ENCODE measurements around the gene KRTDAP.

The KRTDAP gene

GRCh38 chr19:35490364-35490763 lies at the start of gene KRTDAP:
Gene KRTDAP, minus strand, starts transcription at chr19:35490464. Its CDS starts 22 bp downstream, at chr19:35490442.
- DNase-seq (ENCODE audit: low spot score), result no peak

GRCh38 chr19:35539850-35540249 lies 49.6 kb upstream of the KRTDAP start:
- DNase-seq (ENCODE audit: low spot score), result no peak

- DNase-seq (ENCODE audit: low spot score), result no peak
Measured at GRCh38 chr19:35539314-35539713, 49.0 kb upstream of the KRTDAP start.

- DNase-seq (ENCODE audit: low spot score), result no peak
Measured at GRCh38 chr19:35534803-35535480, 44.7 kb upstream of the KRTDAP start.

- no peak for DNase-seq (ENCODE audit: low spot score)
Measured at GRCh38 chr19:35533822-35534392, 43.6 kb upstream of the KRTDAP start.

- DNase-seq (ENCODE audit: low spot score), result no peak
Measured at GRCh38 chr19:35533201-35533821, 43.0 kb upstream of the KRTDAP start, which contains the start of gene GAPDHS. Gene GAPDHS, plus strand, starts transcription at chr19:35533456. Its CDS starts 72 bp downstream, at chr19:35533528.

GRCh38 chr19:35531291-35531690 lies 41.0 kb upstream of the KRTDAP start:
- DNase-seq (ENCODE audit: low spot score), result no peak

- no peak for DNase-seq (ENCODE audit: low spot score)
Measured at GRCh38 chr19:35529241-35530218, 39.3 kb upstream of the KRTDAP start.

- no peak for DNase-seq (ENCODE audit: low spot score)
Measured at GRCh38 chr19:35528218-35529038, 38.2 kb upstream of the KRTDAP start, which contains the start of gene SBSN. Gene SBSN, minus strand, starts transcription at chr19:35528311. Its CDS starts 30 bp downstream, at chr19:35528281.

- DNase-seq (ENCODE audit: low spot score), result no peak
Measured at GRCh38 chr19:35525873-35526272, 35.6 kb upstream of the KRTDAP start.

- DNase-seq (ENCODE audit: low spot score), result no peak
Measured at GRCh38 chr19:35524181-35524837, 34.0 kb upstream of the KRTDAP start.

- no peak for DNase-seq (ENCODE audit: low spot score)
Measured at GRCh38 chr19:35522745-35523327, 32.6 kb upstream of the KRTDAP start.

GRCh38 chr19:35521124-35521743 lies 31.0 kb upstream of the KRTDAP start:
- DNase-seq (ENCODE audit: low spot score), result peak; percentile 57

- no peak for DNase-seq (ENCODE audit: low spot score)
Measured at GRCh38 chr19:35519291-35519690, 29.0 kb upstream of the KRTDAP start.

- DNase-seq (ENCODE audit: low spot score), result peak; percentile 83
Measured at GRCh38 chr19:35518313-35518712, 28.0 kb upstream of the KRTDAP start.

GRCh38 chr19:35517342-35517741 lies 27.1 kb upstream of the KRTDAP start:
- DNase-seq (ENCODE audit: low spot score), result no peak

- DNase-seq (ENCODE audit: low spot score), result no peak
Measured at GRCh38 chr19:35516310-35516709, 26.0 kb upstream of the KRTDAP start.

- no peak for DNase-seq (ENCODE audit: low spot score)
Measured at GRCh38 chr19:35514282-35514809, 24.1 kb upstream of the KRTDAP start.

- DNase-seq (ENCODE audit: low spot score), result no peak
Measured at GRCh38 chr19:35513628-35514281, 23.5 kb upstream of the KRTDAP start, which contains the start of gene DMKN. Gene DMKN, minus strand, starts transcription at chr19:35513649. Its CDS starts 174 bp downstream, at chr19:35513475.

Data from COLO829 (cell line).